ENCODE results near the gene SRPK1. TPM values are rescaled to one million over a fixed set of nuclear protein-coding genes. Genes with fewer than 3 reads are reported as not detected.
A peak's percentile ranks its signal among the peaks of the same experiment; 100 is the strongest.

Gene SRPK1
- total and polyA plus RNA-seq, 2 of the 13 experiments (the other 11 are each of a cell fraction or from before 2014, with no cell fraction given) = 56.4 to 142 TPM

DNA sequence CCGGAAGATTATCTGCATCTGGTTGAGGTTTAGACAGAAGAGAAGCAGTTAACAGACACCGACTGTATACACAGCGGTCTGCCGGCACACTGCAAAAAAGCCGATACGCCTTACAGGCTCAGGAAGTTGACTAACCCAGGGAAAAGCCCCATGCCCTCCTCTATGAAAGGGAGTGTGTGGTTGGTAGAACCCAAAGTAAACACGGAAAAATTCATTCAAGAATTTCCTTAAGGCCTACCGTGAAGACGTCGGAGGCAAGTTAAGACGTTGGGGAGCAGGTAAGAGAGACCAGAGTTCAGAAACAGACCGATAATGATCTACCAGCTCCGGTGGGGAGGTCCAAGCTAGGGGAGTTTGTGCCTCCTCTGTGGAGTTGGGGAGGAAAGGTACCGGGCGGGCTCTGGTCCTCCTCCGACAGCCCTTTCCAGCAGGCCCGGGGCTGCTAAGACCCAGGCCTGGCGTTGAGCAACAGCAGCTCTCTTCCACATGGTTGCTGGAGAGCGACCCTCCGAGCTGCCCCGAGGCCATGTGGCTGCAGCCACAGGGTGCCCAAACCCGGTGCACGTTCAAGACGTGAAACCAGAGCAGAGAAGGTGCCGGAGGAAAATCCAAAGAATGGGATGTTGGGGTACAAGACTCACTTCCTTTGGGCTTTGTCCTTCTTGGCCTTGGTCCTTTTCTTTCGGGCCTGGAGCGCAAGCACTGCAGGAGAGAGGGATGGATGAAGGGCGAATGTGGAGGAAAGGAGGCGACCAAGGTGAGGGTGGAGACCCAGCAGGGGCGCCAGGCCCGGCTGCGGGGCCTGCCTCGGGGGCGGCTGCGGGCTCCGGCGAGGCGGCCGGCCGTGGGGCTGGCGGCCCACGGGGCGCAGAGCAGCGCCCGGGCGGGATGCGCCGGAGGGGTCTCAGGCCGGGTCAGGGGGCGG, 809 bp downstream of the SRPK1 start (continued):
- TF ChIP-seq HMGXB4 (CRISPR knock-in tag; IDR thresholded peaks at IDR 0.05; ENCODE audit: borderline replicate concordance in 1 of 2, low read depth in 1 of 2) = peak; percentile 44 to 54; a peak in 2 of 4 replicates
- TF ChIP-seq ZNF530 (CRISPR knock-in tag; IDR thresholded peaks at IDR 0.05; ENCODE audit: low read depth) = no peak
- no peak for TF ChIP-seq POLR2G (IDR thresholded peaks at IDR 0.05; ENCODE audit: low read depth, low read length)
- TF ChIP-seq, protein P1, sequence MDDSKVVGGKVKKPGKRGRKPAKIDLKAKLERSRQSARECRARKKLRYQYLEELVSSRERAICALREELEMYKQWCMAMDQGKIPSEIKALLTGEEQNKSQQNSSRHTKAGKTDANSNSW (CRISPR knock-in tag; IDR thresholded peaks at IDR 0.05; ENCODE audit: borderline replicate concordance) = no peak
- TF ChIP-seq SMAD3 (CRISPR knock-in tag; IDR thresholded peaks at IDR 0.05) = no peak
- TF ChIP-seq ZNF614 (CRISPR knock-in tag; IDR thresholded peaks at IDR 0.05; ENCODE audit: borderline replicate concordance) = 0 out of 2 replicates have a peak, but pooled peaks have one; percentile 39
- TF ChIP-seq ZKSCAN8 (CRISPR knock-in tag; IDR thresholded peaks at IDR 0.05; ENCODE audit: borderline replicate concordance) = peak; percentile 100
- peak; percentile 42; the same call in 1 of the 2 replicates for TF ChIP-seq ZNF547 (CRISPR knock-in tag; IDR thresholded peaks at IDR 0.05)
- no peak; the same call in 1 of the 2 replicates for TF ChIP-seq ZNF543 (CRISPR knock-in tag; IDR thresholded peaks at IDR 0.05)
- TF ChIP-seq REPIN1 (CRISPR knock-in tag; IDR thresholded peaks at IDR 0.05; ENCODE audit: borderline replicate concordance, low read depth) = 0 out of 2 replicates have a peak, but pooled peaks have one; percentile 48
- no peak for TF ChIP-seq ZNF569 (CRISPR knock-in tag; IDR thresholded peaks at IDR 0.05; ENCODE audit: borderline replicate concordance)
- TF ChIP-seq MAFF (IDR thresholded peaks at IDR 0.05; ENCODE audit: low read depth, low read length) = no peak
- peak; percentile 85; the same call in 1 of the 2 replicates for TF ChIP-seq SNAI1 (CRISPR knock-in tag; IDR thresholded peaks at IDR 0.05; ENCODE audit: borderline replicate concordance)
- TF ChIP-seq, protein P2, sequence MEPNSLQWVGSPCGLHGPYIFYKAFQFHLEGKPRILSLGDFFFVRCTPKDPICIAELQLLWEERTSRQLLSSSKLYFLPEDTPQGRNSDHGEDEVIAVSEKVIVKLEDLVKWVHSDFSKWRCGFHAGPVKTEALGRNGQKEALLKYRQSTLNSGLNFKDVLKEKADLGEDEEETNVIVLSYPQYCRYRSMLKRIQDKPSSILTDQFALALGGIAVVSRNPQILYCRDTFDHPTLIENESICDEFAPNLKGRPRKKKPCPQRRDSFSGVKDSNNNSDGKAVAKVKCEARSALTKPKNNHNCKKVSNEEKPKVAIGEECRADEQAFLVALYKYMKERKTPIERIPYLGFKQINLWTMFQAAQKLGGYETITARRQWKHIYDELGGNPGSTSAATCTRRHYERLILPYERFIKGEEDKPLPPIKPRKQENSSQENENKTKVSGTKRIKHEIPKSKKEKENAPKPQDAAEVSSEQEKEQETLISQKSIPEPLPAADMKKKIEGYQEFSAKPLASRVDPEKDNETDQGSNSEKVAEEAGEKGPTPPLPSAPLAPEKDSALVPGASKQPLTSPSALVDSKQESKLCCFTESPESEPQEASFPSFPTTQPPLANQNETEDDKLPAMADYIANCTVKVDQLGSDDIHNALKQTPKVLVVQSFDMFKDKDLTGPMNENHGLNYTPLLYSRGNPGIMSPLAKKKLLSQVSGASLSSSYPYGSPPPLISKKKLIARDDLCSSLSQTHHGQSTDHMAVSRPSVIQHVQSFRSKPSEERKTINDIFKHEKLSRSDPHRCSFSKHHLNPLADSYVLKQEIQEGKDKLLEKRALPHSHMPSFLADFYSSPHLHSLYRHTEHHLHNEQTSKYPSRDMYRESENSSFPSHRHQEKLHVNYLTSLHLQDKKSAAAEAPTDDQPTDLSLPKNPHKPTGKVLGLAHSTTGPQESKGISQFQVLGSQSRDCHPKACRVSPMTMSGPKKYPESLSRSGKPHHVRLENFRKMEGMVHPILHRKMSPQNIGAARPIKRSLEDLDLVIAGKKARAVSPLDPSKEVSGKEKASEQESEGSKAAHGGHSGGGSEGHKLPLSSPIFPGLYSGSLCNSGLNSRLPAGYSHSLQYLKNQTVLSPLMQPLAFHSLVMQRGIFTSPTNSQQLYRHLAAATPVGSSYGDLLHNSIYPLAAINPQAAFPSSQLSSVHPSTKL (CRISPR knock-in tag; IDR thresholded peaks at IDR 0.05) = no peak
- TF ChIP-seq KDM2A (CRISPR knock-in tag; IDR thresholded peaks at IDR 0.05; ENCODE audit: borderline replicate concordance, low read depth) = peak; percentile 60; the same call in 1 of the 2 replicates
- TF ChIP-seq NFE2L2 (IDR thresholded peaks at IDR 0.05; ENCODE audit: low read length) = no peak
- TF ChIP-seq RAD51 (IDR thresholded peaks at IDR 0.05; ENCODE audit: borderline replicate concordance) = no peak
- TF ChIP-seq ARNTL (CRISPR knock-in tag; IDR thresholded peaks at IDR 0.05) = 0 out of 2 replicates have a peak, but pooled peaks have one; percentile 28
- no peak; a peak in 1 of 4 replicates for TF ChIP-seq POLR2A (IDR thresholded peaks at IDR 0.05; ENCODE audit: insufficient read depth in 1 of 2, low read depth in 2 of 2, low read length in 2 of 2)
- peak; percentile 52; the same call in 1 of the 2 replicates for TF ChIP-seq MIER3 (CRISPR knock-in tag; IDR thresholded peaks at IDR 0.05; ENCODE audit: borderline replicate concordance)
- no peak for TF ChIP-seq RAD21 (CRISPR knock-in tag; IDR thresholded peaks at IDR 0.05)
- 0 out of 2 replicates have a peak, but pooled peaks have one; percentile 75 for TF ChIP-seq ZNF567 (CRISPR knock-in tag; IDR thresholded peaks at IDR 0.05; ENCODE audit: borderline replicate concordance)
- TF ChIP-seq FOXA3 (CRISPR knock-in tag; IDR thresholded peaks at IDR 0.05) = peak; percentile 73

Measured in HepG2 (cell line).